HL-60 (cell line): Measurements from ENCODE around the gene PRUNE1.

Experiments
- DNase-seq, 2 experiments: peaks; one replicate each; pipeline ENCODE4 v3.0.0-alpha.2; 2010 to 2020; ENCODE audit warnings: low read depth in 1 of 2, low spot score in 1 of 2
- H3K27ac ChIP-seq: fragments of 250-450 bp; sonication (Bioruptor Pico); replicated peaks from 2 replicates; pipeline ENCODE4 v1.5.1; 2020; ENCODE audit warnings: mild to moderate bottlenecking, moderate library complexity
- H3K27me3 ChIP-seq: fragments of 250-450 bp; sonication (Bioruptor Pico); 2 replicates; pipeline ENCODE4 v1.5.1; 2021; ENCODE audit warnings: mild to moderate bottlenecking, moderate library complexity; ENCODE audit not compliant: insufficient read depth, poor library complexity, severe bottlenecking
- H3K4me3 ChIP-seq: replicated peaks from 2 replicates; pipeline ENCODE4 v1.5.1; 2011; ENCODE audit warnings: mild to moderate bottlenecking, control low read depth, low read length; ENCODE audit not compliant: insufficient read depth
- GABPA ChIP-seq: IDR thresholded peaks from 2 replicates; pipeline ENCODE4 v1.6.1; 2012; ENCODE audit warnings: low read depth
- POLR2AphosphoS5 ChIP-seq: IDR thresholded peaks from 2 replicates; pipeline ENCODE4 v1.6.1; 2012; ENCODE audit warnings: low read depth
- SPI1 ChIP-seq: IDR thresholded peaks from 2 replicates; pipeline ENCODE4 v1.6.1; 2012; ENCODE audit warnings: low read depth, mild to moderate bottlenecking, borderline replicate concordance
- TF ChIP-seq, protein P1 (sequence below): IDR thresholded peaks from 2 replicates; pipeline ENCODE4 v1.6.1; 2012; ENCODE audit warnings: low read depth; ENCODE audit not compliant: insufficient replicate concordance
- TF ChIP-seq, protein P2 (sequence below): IDR thresholded peaks from one replicate; pipeline ENCODE4 v1.5.1; 2011; ENCODE audit warnings: low read length, control low read depth, inconsistent platforms; ENCODE audit not compliant: insufficient read depth

The PRUNE1 gene

DNA sequence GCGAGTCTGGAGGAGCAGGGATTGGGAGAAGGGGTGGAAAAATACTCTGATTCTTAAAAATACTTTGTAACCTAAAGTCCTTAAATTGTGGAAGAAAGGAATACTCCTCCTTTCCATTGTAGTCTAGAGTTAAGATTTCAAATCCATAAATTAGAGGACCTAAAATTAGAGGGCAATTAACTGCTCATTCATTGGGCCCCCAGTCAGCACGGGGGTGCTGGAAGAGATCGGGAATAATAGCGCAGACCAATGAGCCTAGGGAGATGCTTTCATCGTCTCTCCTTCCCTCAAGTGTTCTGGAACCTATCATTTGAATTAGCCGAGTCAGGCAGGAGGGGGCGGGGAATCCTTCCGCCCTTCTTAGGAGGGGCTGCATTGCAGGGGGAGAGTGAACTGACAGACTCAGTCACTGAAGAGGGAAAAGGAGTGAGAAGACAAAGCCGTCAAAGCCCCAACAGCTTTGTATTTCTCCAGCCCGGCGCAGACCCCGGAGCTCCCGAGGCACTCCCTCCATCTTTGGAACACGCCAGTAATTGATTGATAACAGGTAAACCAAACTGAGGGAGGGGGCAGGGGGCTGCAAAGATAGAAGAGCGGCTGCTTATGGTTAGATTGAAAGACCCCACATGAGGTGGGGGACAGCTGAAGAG is 51.9 kb downstream of the PRUNE1 start, which contains the start of gene MLLT11:
MLLT11 (plus strand) TSS at position 391 of the 650 bp plus-strand sequence. CDS start 6,828 bp downstream, outside the sequence.
- no peak for DNase-seq
- H3K4me3 ChIP-seq: peak within 1 kb of the TSS; percentile 87
- H3K27ac ChIP-seq: peak within 1 kb of the TSS; percentile 90
- TF ChIP-seq, protein P1, sequence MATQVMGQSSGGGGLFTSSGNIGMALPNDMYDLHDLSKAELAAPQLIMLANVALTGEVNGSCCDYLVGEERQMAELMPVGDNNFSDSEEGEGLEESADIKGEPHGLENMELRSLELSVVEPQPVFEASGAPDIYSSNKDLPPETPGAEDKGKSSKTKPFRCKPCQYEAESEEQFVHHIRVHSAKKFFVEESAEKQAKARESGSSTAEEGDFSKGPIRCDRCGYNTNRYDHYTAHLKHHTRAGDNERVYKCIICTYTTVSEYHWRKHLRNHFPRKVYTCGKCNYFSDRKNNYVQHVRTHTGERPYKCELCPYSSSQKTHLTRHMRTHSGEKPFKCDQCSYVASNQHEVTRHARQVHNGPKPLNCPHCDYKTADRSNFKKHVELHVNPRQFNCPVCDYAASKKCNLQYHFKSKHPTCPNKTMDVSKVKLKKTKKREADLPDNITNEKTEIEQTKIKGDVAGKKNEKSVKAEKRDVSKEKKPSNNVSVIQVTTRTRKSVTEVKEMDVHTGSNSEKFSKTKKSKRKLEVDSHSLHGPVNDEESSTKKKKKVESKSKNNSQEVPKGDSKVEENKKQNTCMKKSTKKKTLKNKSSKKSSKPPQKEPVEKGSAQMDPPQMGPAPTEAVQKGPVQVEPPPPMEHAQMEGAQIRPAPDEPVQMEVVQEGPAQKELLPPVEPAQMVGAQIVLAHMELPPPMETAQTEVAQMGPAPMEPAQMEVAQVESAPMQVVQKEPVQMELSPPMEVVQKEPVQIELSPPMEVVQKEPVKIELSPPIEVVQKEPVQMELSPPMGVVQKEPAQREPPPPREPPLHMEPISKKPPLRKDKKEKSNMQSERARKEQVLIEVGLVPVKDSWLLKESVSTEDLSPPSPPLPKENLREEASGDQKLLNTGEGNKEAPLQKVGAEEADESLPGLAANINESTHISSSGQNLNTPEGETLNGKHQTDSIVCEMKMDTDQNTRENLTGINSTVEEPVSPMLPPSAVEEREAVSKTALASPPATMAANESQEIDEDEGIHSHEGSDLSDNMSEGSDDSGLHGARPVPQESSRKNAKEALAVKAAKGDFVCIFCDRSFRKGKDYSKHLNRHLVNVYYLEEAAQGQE: no peak
- TF ChIP-seq POLR2AphosphoS5 (no peak), GABPA (no peak), SPI1 (no peak)
- TF ChIP-seq, protein P2, sequence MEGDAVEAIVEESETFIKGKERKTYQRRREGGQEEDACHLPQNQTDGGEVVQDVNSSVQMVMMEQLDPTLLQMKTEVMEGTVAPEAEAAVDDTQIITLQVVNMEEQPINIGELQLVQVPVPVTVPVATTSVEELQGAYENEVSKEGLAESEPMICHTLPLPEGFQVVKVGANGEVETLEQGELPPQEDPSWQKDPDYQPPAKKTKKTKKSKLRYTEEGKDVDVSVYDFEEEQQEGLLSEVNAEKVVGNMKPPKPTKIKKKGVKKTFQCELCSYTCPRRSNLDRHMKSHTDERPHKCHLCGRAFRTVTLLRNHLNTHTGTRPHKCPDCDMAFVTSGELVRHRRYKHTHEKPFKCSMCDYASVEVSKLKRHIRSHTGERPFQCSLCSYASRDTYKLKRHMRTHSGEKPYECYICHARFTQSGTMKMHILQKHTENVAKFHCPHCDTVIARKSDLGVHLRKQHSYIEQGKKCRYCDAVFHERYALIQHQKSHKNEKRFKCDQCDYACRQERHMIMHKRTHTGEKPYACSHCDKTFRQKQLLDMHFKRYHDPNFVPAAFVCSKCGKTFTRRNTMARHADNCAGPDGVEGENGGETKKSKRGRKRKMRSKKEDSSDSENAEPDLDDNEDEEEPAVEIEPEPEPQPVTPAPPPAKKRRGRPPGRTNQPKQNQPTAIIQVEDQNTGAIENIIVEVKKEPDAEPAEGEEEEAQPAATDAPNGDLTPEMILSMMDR: no peak
- no peaks in the 10 kb centered on the region for H3K27me3 ChIP-seq

- H3K27me3 ChIP-seq: no peaks in the 10 kb centered on the region
- TF ChIP-seq, protein P1: no peak
- no peak for TF ChIP-seq GABPA
- TF ChIP-seq POLR2AphosphoS5: no peak
- no peak for TF ChIP-seq SPI1
- H3K27ac ChIP-seq: no peak overlapping the region
- H3K4me3 ChIP-seq: no peak overlapping the region
- no peak for DNase-seq
Measured at GRCh38 chr1:151060657-151061421, 52.6 kb downstream of the PRUNE1 start.

DNA sequence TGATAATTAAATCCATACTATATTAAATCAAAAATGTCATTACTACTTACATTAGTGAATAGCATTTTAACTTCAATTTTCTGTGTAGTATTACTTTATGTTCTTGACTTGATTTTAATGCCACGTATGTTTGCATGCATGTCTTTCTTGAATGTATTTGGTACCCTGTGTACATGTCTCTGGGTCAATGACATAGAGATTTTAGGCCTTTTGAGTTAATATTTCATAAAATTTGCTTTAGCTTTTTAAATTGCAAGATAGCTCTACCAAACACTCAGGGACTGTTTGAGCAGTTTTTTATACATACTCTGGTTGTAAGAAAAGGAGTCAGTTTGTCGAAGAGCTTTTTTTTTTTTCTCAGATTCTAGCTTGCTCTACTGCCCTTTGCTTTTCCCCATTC is 53.5 kb downstream of the PRUNE1 start:
- Histone ChIP-seq H3K27me3 (no peaks in the 10 kb centered on the region), H3K27ac (no peak overlapping the region), H3K4me3 (no peak overlapping the region)
- TF ChIP-seq POLR2AphosphoS5 (no peak), SPI1 (no peak), GABPA (no peak)
- TF ChIP-seq, protein P2: no peak
- TF ChIP-seq, protein P1: no peak
- no peak for DNase-seq
